Stimulated activated naive CD8-positive, alpha-beta T cell treated with anti-CD3 and anti-CD28 coated beads, Interleukin-15, amount 100 ng/mL, for 72 hours (primary cell): ENCODE results near the gene TTLL11.
A peak's percentile ranks its signal among the peaks of the same experiment; 100 is the strongest.

ENCODE experiments used
- ATAC-seq: fragments of 150-1000 bp; cut with Tn5 transposase; 2 replicates; pipeline ENCODE4 v1.10.0; 2021; ENCODE audit warnings: mild to moderate bottlenecking, moderate library complexity
- DNase-seq, 2 donors: peaks; one replicate each; pipeline ENCODE4 v3.0.0; 2021 to 2022
- H3K27ac Mint-ChIP-seq, 2 donors: one replicate each; pipeline ENCODE4 v1.8.0; 2022; ENCODE audit warnings: mild to moderate bottlenecking in 2 of 2, mixed read lengths in 2 of 2, moderate library complexity in 2 of 2
- H3K27me3 Mint-ChIP-seq: one replicate; pipeline ENCODE4 v1.8.0; 2022; ENCODE audit warnings: mixed read lengths
- H3K4me1 Mint-ChIP-seq: one replicate; pipeline ENCODE4 v1.8.0; 2022; ENCODE audit warnings: mild to moderate bottlenecking, mixed read lengths
- H3K4me3 Mint-ChIP-seq, 2 donors: one replicate each; pipeline ENCODE4 v1.8.0; 2022; ENCODE audit warnings: mild to moderate bottlenecking in 2 of 2, mixed read lengths in 2 of 2, moderate library complexity in 1 of 2
- H3K9me3 Mint-ChIP-seq, 2 donors: one replicate each; pipeline ENCODE4 v1.8.0; 2022; ENCODE audit warnings: mixed read lengths in 2 of 2

The TTLL11 gene

DNA sequence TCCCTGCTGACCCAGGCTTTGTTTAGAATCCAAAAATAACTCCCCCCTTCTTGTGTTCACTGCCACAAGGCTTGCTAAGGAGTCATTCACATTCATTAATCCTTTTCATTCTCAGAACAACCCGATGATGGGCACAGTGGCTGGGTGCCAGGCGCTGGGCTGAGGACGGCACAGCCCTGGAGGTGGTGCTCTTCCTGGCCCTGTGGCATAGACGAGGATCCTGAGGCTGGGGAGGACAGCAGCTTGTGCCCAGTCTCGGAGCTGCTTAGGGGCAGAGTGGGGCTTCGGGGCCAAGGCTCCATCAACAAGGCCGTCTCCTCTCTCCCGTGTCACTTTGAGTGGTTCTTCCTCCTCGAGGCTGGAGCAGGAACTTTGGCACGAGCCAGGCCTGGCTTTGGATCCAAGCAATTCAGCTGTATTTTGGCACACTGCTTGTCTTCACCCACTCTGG lies 166.7 kb downstream of the TTLL11 start:
- Mint-ChIP-seq H3K27me3 (no peaks in the 10 kb centered on the region), H3K9me3 (no peaks in the 10 kb centered on the region)

DNA sequence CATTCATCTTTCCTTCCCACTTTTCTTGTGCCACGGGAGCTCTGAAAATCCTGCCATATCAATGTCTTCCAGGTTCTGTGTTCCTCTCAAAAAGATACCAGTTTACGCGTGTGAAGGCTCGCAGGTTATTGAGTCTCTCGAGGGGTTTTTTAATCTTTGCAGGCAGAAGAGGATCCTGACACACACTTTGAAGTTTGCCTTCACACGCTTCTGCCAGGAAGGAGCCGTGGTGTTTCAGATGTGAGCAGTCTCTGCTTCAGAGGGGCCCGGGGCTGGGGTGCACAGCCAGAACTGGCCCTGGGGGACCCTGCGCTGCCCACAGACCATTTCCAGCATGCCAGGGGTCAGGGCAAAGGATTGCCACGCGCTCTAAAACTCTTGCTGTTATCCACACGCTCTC lies 167.2 kb downstream of the TTLL11 start:
- H3K9me3 Mint-ChIP-seq: no peaks in the 10 kb centered on the region
- no peak for ATAC-seq
- no peak overlapping the region for H3K4me3 Mint-ChIP-seq
- H3K27ac Mint-ChIP-seq: no peak overlapping the region
- DNase-seq: no peak
- H3K4me1 Mint-ChIP-seq: no peaks in the 10 kb centered on the region
- no peaks in the 10 kb centered on the region for H3K27me3 Mint-ChIP-seq

More for the DNA sequence above, 166.7 kb downstream of the TTLL11 start:
- DNase-seq: no peak
- Mint-ChIP-seq H3K27ac (no peak overlapping the region), H3K4me1 (no peaks in the 10 kb centered on the region), H3K4me3 (no peak overlapping the region)
- ATAC-seq: no peak

GRCh38 chr9:121924700-121925099 lies 168.4 kb downstream of the TTLL11 start:
- H3K27me3 Mint-ChIP-seq: no peaks in the 10 kb centered on the region
- no peaks in the 10 kb centered on the region for H3K4me1 Mint-ChIP-seq
- no peaks in the 10 kb centered on the region for H3K9me3 Mint-ChIP-seq
- DNase-seq (no peak), ATAC-seq (no peak)
- no peak overlapping the region for H3K27ac Mint-ChIP-seq
- no peak overlapping the region for H3K4me3 Mint-ChIP-seq

- no peak overlapping the region for H3K27ac Mint-ChIP-seq
Measured at GRCh38 chr9:121921444-121921843, 171.7 kb downstream of the TTLL11 start.

GRCh38 chr9:121917375-121918335 lies 175.5 kb downstream of the TTLL11 start:
- Mint-ChIP-seq H3K9me3 (no peaks in the 10 kb centered on the region), H3K4me1 (no peaks in the 10 kb centered on the region), H3K27me3 (no peaks in the 10 kb centered on the region), H3K4me3 (no peak overlapping the region), H3K27ac (peak overlapping the region in 1 of 2 donors; percentile 22)
- no peak for ATAC-seq
- DNase-seq: no peak

More at GRCh38 chr9:121921444-121921843, 171.7 kb downstream of the TTLL11 start:
- H3K4me3 Mint-ChIP-seq: no peak overlapping the region
- H3K9me3 Mint-ChIP-seq: no peaks in the 10 kb centered on the region
- no peaks in the 10 kb centered on the region for H3K4me1 Mint-ChIP-seq
- DNase-seq (no peak), ATAC-seq (no peak)
- no peaks in the 10 kb centered on the region for H3K27me3 Mint-ChIP-seq

GRCh38 chr9:121915304-121915625 lies 177.8 kb downstream of the TTLL11 start:
- Mint-ChIP-seq H3K4me1 (no peaks in the 10 kb centered on the region), H3K4me3 (no peak overlapping the region)

DNA sequence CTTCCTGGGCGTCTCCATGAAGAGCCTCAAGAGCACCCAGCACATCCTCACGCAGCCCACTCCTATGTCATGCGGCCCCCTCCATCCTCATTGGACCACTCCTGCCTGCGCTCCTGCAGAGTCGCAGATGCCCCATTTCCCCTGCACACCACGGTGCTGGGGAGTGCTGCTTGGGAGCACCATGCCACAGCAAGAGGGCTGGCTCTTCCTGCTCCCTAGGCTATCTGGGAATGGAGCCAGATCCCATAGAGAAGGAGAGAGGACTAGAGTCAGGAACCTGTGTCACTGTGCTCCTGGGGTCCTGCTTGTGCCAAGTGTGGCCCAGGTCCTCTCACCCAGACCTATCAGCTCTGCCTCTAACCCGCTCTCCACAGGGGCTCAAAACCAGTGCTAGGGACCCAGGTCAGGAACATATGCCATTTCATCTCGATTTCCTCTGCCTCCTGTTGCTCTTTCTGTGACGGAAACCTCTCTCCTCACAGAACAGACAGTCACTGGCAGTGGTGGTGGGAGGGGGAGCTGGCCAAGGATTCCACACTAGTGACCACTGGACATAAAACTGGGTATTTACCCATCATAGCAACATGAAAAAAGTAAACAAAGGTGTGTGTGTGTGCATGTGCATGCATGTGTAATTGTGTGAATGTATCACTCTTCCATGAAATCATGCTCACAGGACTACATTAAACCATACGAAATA lies 178.4 kb downstream of the TTLL11 start:
- Mint-ChIP-seq H3K4me3 (no peak overlapping the region), H3K4me1 (no peaks in the 10 kb centered on the region), H3K9me3 (no peaks in the 10 kb centered on the region), H3K27me3 (no peaks in the 10 kb centered on the region), H3K27ac (no peak overlapping the region)
- ATAC-seq: no peak
- no peak for DNase-seq

More at GRCh38 chr9:121915304-121915625, 177.8 kb downstream of the TTLL11 start:
- ATAC-seq (no peak), DNase-seq (no peak)
- H3K27ac Mint-ChIP-seq: no peak overlapping the region
- H3K9me3 Mint-ChIP-seq: no peaks in the 10 kb centered on the region
- no peaks in the 10 kb centered on the region for H3K27me3 Mint-ChIP-seq

- DNase-seq (no peak), ATAC-seq (no peak)
- Mint-ChIP-seq H3K9me3 (no peaks in the 10 kb centered on the region), H3K27ac (no peak overlapping the region), H3K4me3 (no peak overlapping the region), H3K4me1 (no peaks in the 10 kb centered on the region), H3K27me3 (no peaks in the 10 kb centered on the region)
Measured at GRCh38 chr9:121914017-121914595, 179.0 kb downstream of the TTLL11 start.

DNA sequence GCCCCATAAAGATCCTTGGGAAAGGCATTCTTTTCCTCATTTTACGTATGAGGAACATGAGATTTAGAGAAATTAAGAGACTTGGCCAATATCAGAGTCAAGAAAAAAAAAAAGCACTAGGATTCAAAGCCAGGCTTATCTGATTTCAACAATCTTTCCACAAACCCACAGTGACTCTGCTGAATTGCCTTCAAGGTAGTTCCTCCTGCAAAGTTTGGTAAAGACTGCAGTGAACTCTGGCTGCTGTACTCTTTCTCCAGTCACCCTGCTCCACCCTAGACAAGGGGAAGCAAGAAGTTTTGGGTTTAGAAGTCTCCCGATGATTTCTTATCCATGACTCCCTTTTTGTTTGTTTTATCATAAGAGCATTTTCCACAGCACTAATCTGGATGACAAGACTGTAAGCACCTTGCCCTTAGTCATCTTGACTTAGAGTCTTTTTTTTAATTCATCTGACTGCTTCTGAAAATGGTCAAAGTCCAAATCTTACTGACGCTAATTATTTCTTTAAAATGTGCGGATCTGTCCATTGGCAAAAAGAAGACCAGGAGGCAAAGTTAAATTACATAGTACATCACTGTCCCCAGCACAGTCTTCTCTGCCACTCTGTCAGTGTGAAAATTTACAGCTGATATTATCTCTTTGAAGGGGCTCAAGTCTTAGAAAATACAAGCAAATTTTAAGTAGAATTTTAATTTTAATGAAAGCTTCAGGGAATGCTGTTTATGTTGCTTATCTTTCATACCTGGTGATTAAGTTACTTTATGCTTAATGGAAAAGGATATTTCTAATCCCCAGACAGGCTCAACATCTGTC lies 180.1 kb downstream of the TTLL11 start:
- no peaks in the 10 kb centered on the region for H3K4me1 Mint-ChIP-seq
- H3K9me3 Mint-ChIP-seq: no peaks in the 10 kb centered on the region
- H3K4me3 Mint-ChIP-seq: no peak overlapping the region
- DNase-seq (no peak), ATAC-seq (no peak)
- no peak overlapping the region for H3K27ac Mint-ChIP-seq
- no peaks in the 10 kb centered on the region for H3K27me3 Mint-ChIP-seq

GRCh38 chr9:121910491-121911040 lies 182.5 kb downstream of the TTLL11 start:
- no peak for ATAC-seq
- H3K4me3 Mint-ChIP-seq: no peak overlapping the region
- no peak for DNase-seq

GRCh38 chr9:121909111-121909510 lies 184.0 kb downstream of the TTLL11 start:
- ATAC-seq: no peak
- Mint-ChIP-seq H3K4me1 (no peaks in the 10 kb centered on the region), H3K4me3 (no peak overlapping the region), H3K27ac (no peak overlapping the region), H3K9me3 (no peaks in the 10 kb centered on the region), H3K27me3 (no peaks in the 10 kb centered on the region)
- no peak for DNase-seq

More at GRCh38 chr9:121910491-121911040, 182.5 kb downstream of the TTLL11 start:
- H3K27ac Mint-ChIP-seq: no peak overlapping the region
- no peaks in the 10 kb centered on the region for H3K27me3 Mint-ChIP-seq
- no peaks in the 10 kb centered on the region for H3K4me1 Mint-ChIP-seq
- H3K9me3 Mint-ChIP-seq: no peaks in the 10 kb centered on the region

DNA sequence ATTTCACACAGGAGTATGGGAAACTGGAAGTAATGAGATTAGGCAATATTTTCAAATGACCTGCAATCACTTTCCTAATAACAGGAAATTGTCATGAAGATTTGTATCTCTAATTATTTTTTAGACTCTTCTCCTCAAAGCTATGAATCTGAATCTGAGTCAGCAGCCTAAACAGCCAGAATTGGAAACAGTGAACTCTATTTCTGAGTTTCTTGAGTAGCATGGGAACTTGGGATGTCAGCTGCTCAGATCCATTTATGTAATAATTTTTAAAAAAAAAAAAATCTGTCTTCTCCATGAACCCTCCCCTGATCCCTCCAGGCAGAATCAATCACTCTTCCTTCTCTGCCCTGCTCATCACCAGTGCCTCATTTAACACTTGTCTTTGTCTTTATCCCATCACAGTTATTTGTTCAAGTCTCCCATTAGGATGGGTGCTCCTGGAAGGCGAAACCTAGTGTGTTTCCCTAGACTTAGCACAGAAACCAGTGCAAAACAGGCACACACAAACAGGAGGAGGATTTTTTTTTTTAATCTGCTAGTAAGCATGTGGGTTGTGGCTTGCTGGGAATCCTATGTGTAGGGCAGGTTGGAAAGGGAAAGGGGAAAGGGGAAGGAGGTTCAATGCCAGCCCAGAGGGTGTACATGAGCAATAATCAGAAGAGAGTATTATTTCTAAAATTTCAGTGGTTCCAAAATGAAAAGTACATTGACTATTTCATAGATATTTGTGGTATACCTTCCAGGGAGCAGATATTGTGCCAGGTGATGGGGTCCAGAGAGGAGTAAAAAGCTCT lies 186.8 kb downstream of the TTLL11 start:
- no peak for ATAC-seq
- Mint-ChIP-seq H3K27me3 (no peaks in the 10 kb centered on the region), H3K4me3 (no peak overlapping the region), H3K9me3 (no peaks in the 10 kb centered on the region), H3K4me1 (no peaks in the 10 kb centered on the region), H3K27ac (no peak overlapping the region)
- DNase-seq: no peak

DNA sequence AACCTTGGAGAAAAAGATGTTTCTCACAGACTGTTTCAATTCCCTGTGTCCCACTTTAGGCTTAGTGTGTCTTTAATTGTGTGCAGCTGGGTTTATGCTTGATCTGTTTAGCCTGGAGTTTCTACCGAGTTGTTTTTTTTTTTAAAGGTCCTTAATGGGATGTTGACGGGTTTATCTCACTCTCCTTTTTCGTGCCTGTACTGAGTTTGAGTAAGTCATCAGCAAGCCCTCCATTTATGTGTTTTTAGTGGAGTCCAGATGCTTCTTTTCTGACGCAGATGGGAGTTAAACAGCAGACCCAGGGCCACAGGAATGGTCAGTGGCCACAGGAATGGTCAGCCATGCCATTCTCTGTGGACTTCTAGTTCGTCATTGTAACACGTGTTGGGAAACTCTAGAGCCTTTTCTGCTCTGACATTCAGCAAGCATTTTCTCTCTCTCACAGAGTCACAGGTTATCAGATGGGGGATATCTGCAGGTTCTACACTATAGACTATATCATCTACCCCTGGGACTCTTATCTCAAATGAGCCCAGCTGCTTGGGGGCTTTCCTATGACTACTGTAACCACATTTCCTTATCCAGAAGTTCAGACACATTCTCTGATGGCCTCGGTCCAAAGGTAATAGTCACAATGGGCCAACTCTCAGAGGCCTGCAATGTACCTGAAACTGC lies 190.5 kb downstream of the TTLL11 start:
- peaks cover 6 to 14% of the 10 kb centered on the region in 2 donors for H3K9me3 Mint-ChIP-seq
- no peak overlapping the region for H3K4me3 Mint-ChIP-seq
- H3K27ac Mint-ChIP-seq: no peak overlapping the region
- no peaks in the 10 kb centered on the region for H3K27me3 Mint-ChIP-seq
- ATAC-seq (peak; percentile 23), DNase-seq (no peak)
- no peaks in the 10 kb centered on the region for H3K4me1 Mint-ChIP-seq

GRCh38 chr9:121901616-121902015 lies 191.5 kb downstream of the TTLL11 start:
- no peaks in the 10 kb centered on the region for H3K4me1 Mint-ChIP-seq
- peaks cover 6 to 14% of the 10 kb centered on the region in 2 donors for H3K9me3 Mint-ChIP-seq
- no peaks in the 10 kb centered on the region for H3K27me3 Mint-ChIP-seq
- H3K27ac Mint-ChIP-seq: no peak overlapping the region
- H3K4me3 Mint-ChIP-seq: no peak overlapping the region
- ATAC-seq (no peak), DNase-seq (no peak)
